Esophagus muscularis mucosa (tissue), 4 donors: ENCODE data around the gene GJB4. TPM values are rescaled to one million over a fixed set of nuclear protein-coding genes. Genes with fewer than 3 reads are reported as not detected.
A peak's percentile ranks its signal among the peaks of the same experiment; 100 is the strongest.

Experiments
- DNase-seq: peaks from one replicate; pipeline ENCODE4 v3.0.0-alpha.2; 2017; ENCODE audit errors: extremely low spot score
- H3K27ac ChIP-seq, 4 donors: fragments of 200-600 bp; sonication (generic); replicated peaks in 1 of 4; 1 replicate in 3 of 4; 2 replicates in 1 of 4; pipeline ENCODE4 v1.5.1; 2016 to 2019; ENCODE audit warnings: mild to moderate bottlenecking in 1 of 4
- H3K27me3 ChIP-seq, 4 donors: fragments of 200-600 bp; sonication (generic); one replicate each; pipeline versions ENCODE4 v1.5.1 to v1.6.0; 2016 to 2019
- H3K36me3 ChIP-seq, 4 donors: fragments of 200-600 bp; sonication (generic); one replicate each; pipeline ENCODE4 v1.5.1; 2016 to 2019
- H3K4me1 ChIP-seq, 4 donors: fragments of 200-600 bp; sonication (generic); one replicate each; pipeline ENCODE4 v1.5.1; 2016 to 2019
- H3K4me3 ChIP-seq, 4 donors: fragments of 200-600 bp; sonication (generic); 1 replicate in 2 of 4; 2 replicates in 2 of 4; pipeline ENCODE4 v1.5.1; 2016 to 2019; ENCODE audit warnings: mild to moderate bottlenecking in 4 of 4, moderate library complexity in 1 of 4
- H3K9me3 ChIP-seq, 4 donors: fragments of 200-600 bp; sonication (generic); 1 replicate in 3 of 4; 2 replicates in 1 of 4; pipeline ENCODE4 v1.5.1; 2016 to 2019
- CTCF ChIP-seq, 3 experiments: fragments of 200-600 bp in 2 of 3; fragments of 450-650 bp in 1 of 3; sonication (generic) in 2 of 3; IDR thresholded peaks; one replicate each; pipeline ENCODE4 v1.5.1; 2017 to 2019; ENCODE audit warnings: antibody characterized with exemption in 3 of 3, mild to moderate bottlenecking in 2 of 3, moderate library complexity in 1 of 3
- EP300 ChIP-seq: sonication (generic); formaldehyde crosslinking; IDR thresholded peaks from one replicate; pipeline ENCODE4 v1.6.1; 2017; ENCODE audit warnings: antibody characterized with exemption
- POLR2A ChIP-seq: fragments of 450-650 bp; IDR thresholded peaks from one replicate; pipeline ENCODE4 v1.6.1; 2017; ENCODE audit warnings: antibody characterized with exemption, moderate library complexity, mild to moderate bottlenecking, low read depth
- POLR2AphosphoS5 ChIP-seq, 2 donors: sonication (generic); formaldehyde crosslinking; IDR thresholded peaks; one replicate each; pipeline ENCODE4 v1.6.1; 2017; ENCODE audit warnings: antibody characterized with exemption in 2 of 2
- WGBS: methylation state at CpG from one replicate; pipeline ENCODE4 v1.1.5; 2018; 5-methylcytosine and 5-hydroxymethylcytosine counted together
- intact Hi-C: fragments of 100-400 bp; cut with DNase I; formaldehyde crosslinking; loops from one replicate; pipeline ENCODE4 v1.15.1; 2023
- total RNA-seq, 4 donors: library from RNA; depleted of rRNA; stranded (reverse); fragments of >200 nt; gene quantifications; one replicate each; pipeline versions ENCODE4 v1.1.0 to v1.2.1, GENCODE V29; 2016

GJB4 gene
- total RNA-seq, 4 donors from 2014 or later, result not detected

GRCh38 chr1:34739613-34740012 lies 19.9 kb upstream of the GJB4 start:
- Histone ChIP-seq H3K27ac (no peak overlapping the region), H3K27me3 (peaks cover 0 to 57% (median 3%) of the 10 kb centered on the region in 4 donors), H3K4me1 (peaks cover 0 to 3% (median 0%) of the 10 kb centered on the region in 4 donors), H3K4me3 (no peak overlapping the region), H3K9me3 (no peaks in the 10 kb centered on the region), H3K36me3 (no peaks in the 10 kb centered on the region)
- intact Hi-C loops, result no loop called here
- no peak for DNase-seq
- 62% methylated on average over 3 of the region's 3 CpGs for WGBS
- TF ChIP-seq POLR2AphosphoS5 (IDR thresholded peaks at IDR 0.05) (no peak), CTCF (IDR thresholded peaks at IDR 0.05) (no peak), EP300 (no peak), POLR2A (no peak)

GRCh38 chr1:34740161-34740868 lies 19.2 kb upstream of the GJB4 start:
- H3K9me3 ChIP-seq, result no peaks in the 10 kb centered on the region
- no peak overlapping the region for H3K27ac ChIP-seq
- H3K27me3 ChIP-seq, result peaks cover 0 to 52% (median 3%) of the 10 kb centered on the region in 4 donors
- H3K36me3 ChIP-seq, result no peaks in the 10 kb centered on the region
- WGBS, result 49% methylated on average over 18 of the region's 18 CpGs
- H3K4me1 ChIP-seq, result peaks cover 0 to 3% (median 0%) of the 10 kb centered on the region in 4 donors
- no peak overlapping the region for H3K4me3 ChIP-seq
- no peak for TF ChIP-seq POLR2AphosphoS5 (IDR thresholded peaks at IDR 0.05)
- no peak for TF ChIP-seq CTCF (IDR thresholded peaks at IDR 0.05)
- TF ChIP-seq EP300, result no peak
- TF ChIP-seq POLR2A, result no peak
- intact Hi-C loops, result no loop called here
- DNase-seq, result no peak

- no peak overlapping the region for H3K27ac ChIP-seq
- no peaks in the 10 kb centered on the region for H3K9me3 ChIP-seq
- H3K27me3 ChIP-seq, result peaks cover 0 to 51% (median under 1%) of the 10 kb centered on the region in 4 donors
- H3K36me3 ChIP-seq, result no peaks in the 10 kb centered on the region
- WGBS, result 25% methylated on average over 9 of the region's 16 CpGs
- no peak overlapping the region for H3K4me3 ChIP-seq
- intact Hi-C loops, result loop anchor here (2.0 kb wide), 1 partner anchor 1110 kb away; no protein-coding TSS in a partner anchor
- TF ChIP-seq CTCF (IDR thresholded peaks at IDR 0.05) (peak; percentile 82 to 97 (median 86)), EP300 (no peak), POLR2A (no peak)
- H3K4me1 ChIP-seq, result peaks cover 0 to 3% (median 0%) of the 10 kb centered on the region in 4 donors
- no peak for DNase-seq
Measured at GRCh38 chr1:34742667-34743270, 16.8 kb upstream of the GJB4 start.

- DNase-seq, result no peak
- Histone ChIP-seq H3K27me3 (peaks cover 0 to 55% (median 0%) of the 10 kb centered on the region in 4 donors), H3K4me1 (peaks cover 0 to 3% (median 0%) of the 10 kb centered on the region in 4 donors), H3K9me3 (no peaks in the 10 kb centered on the region), H3K36me3 (no peaks in the 10 kb centered on the region), H3K27ac (no peak overlapping the region), H3K4me3 (no peak overlapping the region)
- intact Hi-C loops, result loop anchor here (2.0 kb wide), 1 partner anchor 1111 kb away; no protein-coding TSS in a partner anchor
- TF ChIP-seq POLR2AphosphoS5 (IDR thresholded peaks at IDR 0.05) (no peak), POLR2A (no peak), CTCF (IDR thresholded peaks at IDR 0.05) (no peak), EP300 (no peak)
- 88% methylated on average over 5 of the region's 6 CpGs for WGBS
Measured at GRCh38 chr1:34743775-34744174, 15.8 kb upstream of the GJB4 start.
